DMS79 treated with DMSO at 0.1 percent for 48 hours (cell line): ENCODE measurements around the gene C1QTNF6.

Experiments
- DNase-seq: peaks from one replicate; lab custom pipeline; 2025; lab: John Stamatoyannopoulos, UW

The C1QTNF6 gene

GRCh38 chr22:37141971-37142370, 46.1 kb downstream of the C1QTNF6 start:
- no peak for DNase-seq

GRCh38 chr22:37141476-37141875, 46.6 kb downstream of the C1QTNF6 start:
- no peak for DNase-seq

- no peak for DNase-seq
Measured at GRCh38 chr22:37140686-37141323, 47.2 kb downstream of the C1QTNF6 start.

GRCh38 chr22:37139762-37140161, 48.3 kb downstream of the C1QTNF6 start:
- DNase-seq = no peak

- DNase-seq = no peak
Measured at GRCh38 chr22:37138849-37139561, 49.0 kb downstream of the C1QTNF6 start.

- no peak for DNase-seq
Measured at GRCh38 chr22:37137903-37138665, 50.0 kb downstream of the C1QTNF6 start.

GRCh38 chr22:37137131-37137530, 50.9 kb downstream of the C1QTNF6 start:
- no peak for DNase-seq

GRCh38 chr22:37135023-37135422, 53.0 kb downstream of the C1QTNF6 start:
- DNase-seq = no peak

- no peak for DNase-seq
Measured at GRCh38 chr22:37133304-37134018, 54.6 kb downstream of the C1QTNF6 start.

- DNase-seq = no peak
Measured at GRCh38 chr22:37132773-37133172, 55.3 kb downstream of the C1QTNF6 start.
